Fibroblast of lung (primary cell): ENCODE measurements around the gene VPS50. TPM values are rescaled to one million over a fixed set of nuclear protein-coding genes. Genes with fewer than 3 reads are reported as not detected.

ENCODE experiments used
- DNase-seq, 2 donors: peaks; one replicate each; pipeline versions ENCODE4 v3.0.0 to v3.0.0-alpha.2; 2010; ENCODE audit warnings: low read depth in 2 of 2
- H2AFZ ChIP-seq: 2 replicates; pipeline ENCODE4 v1.5.1; 2012; ENCODE audit warnings: low read length, control low read depth, inconsistent platforms
- H3K27ac ChIP-seq: 2 replicates; pipeline ENCODE4 v1.5.1; 2011; ENCODE audit warnings: low read length, control low read depth; ENCODE audit not compliant: insufficient read depth
- H3K27me3 ChIP-seq: 2 replicates; pipeline ENCODE4 v1.5.1; 2011; ENCODE audit warnings: mild to moderate bottlenecking, low read length; ENCODE audit not compliant: control insufficient read depth, insufficient read depth
- H3K36me3 ChIP-seq: 2 replicates; pipeline ENCODE4 v1.5.1; 2011; ENCODE audit warnings: low read length; ENCODE audit not compliant: control insufficient read depth, insufficient read depth
- H3K4me1 ChIP-seq: 2 replicates; pipeline ENCODE4 v1.5.1; 2011; ENCODE audit warnings: low read length; ENCODE audit not compliant: control insufficient read depth, insufficient read depth; ENCODE audit errors: extremely low read depth
- H3K4me2 ChIP-seq: 2 replicates; pipeline ENCODE4 v1.5.1; 2011; ENCODE audit warnings: low read length, control low read depth; ENCODE audit not compliant: insufficient read depth; ENCODE audit errors: extremely low read depth
- H3K4me3 ChIP-seq, 4 experiments: fragments of 200-600 bp in 1 of 4; sonication (generic) in 1 of 4; replicated peaks in 1 of 4; 2 replicates each; pipeline ENCODE4 v1.5.1; 2011 to 2016; ENCODE audit warnings: low read length in 4 of 4, low read depth in 3 of 4, mild to moderate bottlenecking in 3 of 4, control low read depth in 2 of 4, inconsistent platforms in 1 of 4, mixed read lengths in 1 of 4; ENCODE audit not compliant: insufficient read depth in 1 of 4; ENCODE audit errors: control extremely low read depth in 1 of 4
- H3K79me2 ChIP-seq: 2 replicates; pipeline ENCODE4 v1.5.1; 2012; ENCODE audit warnings: mild to moderate bottlenecking, low read length, inconsistent platforms; ENCODE audit not compliant: control insufficient read depth, insufficient read depth
- H3K9ac ChIP-seq: 2 replicates; pipeline ENCODE4 v1.5.1; 2011; ENCODE audit warnings: mild to moderate bottlenecking, low read length, control low read depth; ENCODE audit not compliant: insufficient read depth
- H3K9me3 ChIP-seq: 2 replicates; pipeline ENCODE4 v1.5.1; 2012; ENCODE audit warnings: low read depth, low read length; ENCODE audit not compliant: control insufficient read depth, insufficient read depth
- H4K20me1 ChIP-seq: 2 replicates; pipeline ENCODE4 v1.5.1; 2011; ENCODE audit warnings: low read length; ENCODE audit not compliant: control insufficient read depth, insufficient read depth; ENCODE audit errors: extremely low read depth
- CTCF ChIP-seq, 2 donors: IDR thresholded peaks in 1 of 2; conservative IDR thresholded peaks in 1 of 2; 1 replicate in 1 of 2; 2 replicates in 1 of 2; pipeline ENCODE4 v1.5.1; 2011 to 2012; ENCODE audit warnings: low read length in 2 of 2, control low read depth in 1 of 2, inconsistent platforms in 1 of 2, low read depth in 1 of 2, mild to moderate bottlenecking in 1 of 2
- EZH2 ChIP-seq: IDR thresholded peaks from 2 replicates; pipeline ENCODE4 v1.5.1; 2012; ENCODE audit warnings: low read length, control low read depth, mild to moderate bottlenecking; ENCODE audit errors: missing control alignments
- polyA plus RNA-seq, 2 donors: library from polyadenylated mRNA; depleted of rRNA in 1 of 2; stranded (reverse) in 1 of 2; unstranded in 1 of 2; fragments of >200 nt; gene quantifications; 2 replicates each; pipeline ENCODE4 v1.2.1, GENCODE V29; 2011 to 2012; ENCODE audit warnings: missing spikeins in 1 of 2
- total RNA-seq: library from RNA; depleted of rRNA; stranded (reverse); fragments of >200 nt; gene quantifications from 2 replicates; pipeline ENCODE4 v1.2.1, GENCODE V29; 2014

Gene VPS50
- total and polyA plus RNA-seq, 2 donors (not counting 1 experiment from before 2014, with no cell fraction given), result 16.1 to 46.4 TPM

- Histone ChIP-seq H3K27me3 (peaks cover 2% of the 10 kb centered on the region), H3K79me2 (no peaks in the 10 kb centered on the region), H3K4me2 (no peak overlapping the region), H3K36me3 (no peaks in the 10 kb centered on the region), H3K27ac (no peak overlapping the region), H4K20me1 (no peaks in the 10 kb centered on the region), H3K9ac (no peak overlapping the region), H3K4me3 (no peak overlapping the region), H3K4me1 (no peaks in the 10 kb centered on the region), H3K9me3 (no peaks in the 10 kb centered on the region), H2AFZ (no peak overlapping the region)
- TF ChIP-seq CTCF (conservative IDR thresholded peaks at IDR 0.05 in 1 of 2, IDR thresholded peaks at IDR 0.05 in 1 of 2; ENCODE audit: low read depth in 1 of 2, low read length in 2 of 2) (no peak), EZH2 (no peak)
- no peak for DNase-seq
Observed at GRCh38 chr7:93373537-93373936, 141.4 kb downstream of the VPS50 start.

GRCh38 chr7:93374345-93374940 is 142.3 kb downstream of the VPS50 start:
- H3K9ac ChIP-seq, result no peak overlapping the region
- no peak overlapping the region for H3K4me2 ChIP-seq
- peak; percentile 44 to 61 for DNase-seq
- TF ChIP-seq EZH2 (no peak), CTCF (conservative IDR thresholded peaks at IDR 0.05 in 1 of 2, IDR thresholded peaks at IDR 0.05 in 1 of 2; ENCODE audit: low read depth in 1 of 2, low read length in 2 of 2) (peak; percentile 90 to 94)
- H3K79me2 ChIP-seq, result no peaks in the 10 kb centered on the region
- no peaks in the 10 kb centered on the region for H4K20me1 ChIP-seq
- H2AFZ ChIP-seq, result no peak overlapping the region
- no peaks in the 10 kb centered on the region for H3K36me3 ChIP-seq
- no peak overlapping the region for H3K27ac ChIP-seq
- H3K27me3 ChIP-seq, result peaks cover 2% of the 10 kb centered on the region
- no peak overlapping the region for H3K4me3 ChIP-seq
- no peaks in the 10 kb centered on the region for H3K4me1 ChIP-seq
- H3K9me3 ChIP-seq, result no peaks in the 10 kb centered on the region

- DNase-seq, result no peak
- Histone ChIP-seq H3K4me1 (no peaks in the 10 kb centered on the region), H3K79me2 (no peaks in the 10 kb centered on the region), H3K9me3 (no peaks in the 10 kb centered on the region), H3K27ac (no peak overlapping the region), H2AFZ (no peak overlapping the region), H3K36me3 (no peaks in the 10 kb centered on the region), H3K4me2 (no peak overlapping the region), H3K27me3 (peaks cover 2% of the 10 kb centered on the region), H3K4me3 (no peak overlapping the region), H4K20me1 (no peaks in the 10 kb centered on the region), H3K9ac (no peak overlapping the region)
- TF ChIP-seq EZH2, result no peak
- no peak for TF ChIP-seq CTCF (conservative IDR thresholded peaks at IDR 0.05 in 1 of 2, IDR thresholded peaks at IDR 0.05 in 1 of 2; ENCODE audit: low read depth in 1 of 2, low read length in 2 of 2)
Observed at GRCh38 chr7:93375603-93376002, 143.4 kb downstream of the VPS50 start.
